Airway epithelial cell (primary cell): ENCODE results near the gene OR2T34. TPM values are rescaled to one million over a fixed set of nuclear protein-coding genes. Genes with fewer than 3 reads are reported as not detected.

Experiments used
- total RNA-seq: library from RNA; depleted of rRNA; stranded (reverse); fragments of >200 nt; gene quantifications from 2 replicates; pipeline ENCODE4 v1.2.3, GENCODE V29; 2015

OR2T34 gene, protein sequence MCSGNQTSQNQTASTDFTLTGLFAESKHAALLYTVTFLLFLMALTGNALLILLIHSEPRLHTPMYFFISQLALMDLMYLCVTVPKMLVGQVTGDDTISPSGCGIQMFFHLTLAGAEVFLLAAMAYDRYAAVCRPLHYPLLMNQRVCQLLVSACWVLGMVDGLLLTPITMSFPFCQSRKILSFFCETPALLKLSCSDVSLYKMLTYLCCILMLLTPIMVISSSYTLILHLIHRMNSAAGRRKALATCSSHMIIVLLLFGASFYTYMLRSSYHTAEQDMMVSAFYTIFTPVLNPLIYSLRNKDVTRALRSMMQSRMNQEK
- total RNA-seq = not detected in 2 replicates

DNA sequence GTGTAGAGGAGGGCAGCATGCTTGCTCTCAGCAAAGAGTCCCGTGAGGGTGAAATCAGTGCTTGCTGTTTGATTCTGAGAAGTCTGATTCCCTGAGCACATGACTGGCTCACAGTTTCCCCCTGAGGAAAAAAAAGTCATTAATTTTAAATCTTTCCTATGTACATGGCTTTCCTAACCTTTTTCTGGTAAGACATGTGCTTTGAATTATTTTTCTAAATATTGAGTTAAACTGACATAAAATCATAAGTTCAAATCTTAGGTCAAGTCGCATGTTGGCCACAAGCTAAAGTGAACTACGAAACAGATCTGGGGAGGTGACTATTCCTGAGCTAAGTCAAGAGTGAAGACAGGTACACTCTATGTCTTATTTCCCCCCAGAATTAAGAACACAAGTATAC lies at the start of gene OR2T34:
Gene OR2T34, minus strand, starts transcription at position 101 of the 400 bp plus-strand sequence. Its CDS starts 0 bp downstream, at position 101.

DNA sequence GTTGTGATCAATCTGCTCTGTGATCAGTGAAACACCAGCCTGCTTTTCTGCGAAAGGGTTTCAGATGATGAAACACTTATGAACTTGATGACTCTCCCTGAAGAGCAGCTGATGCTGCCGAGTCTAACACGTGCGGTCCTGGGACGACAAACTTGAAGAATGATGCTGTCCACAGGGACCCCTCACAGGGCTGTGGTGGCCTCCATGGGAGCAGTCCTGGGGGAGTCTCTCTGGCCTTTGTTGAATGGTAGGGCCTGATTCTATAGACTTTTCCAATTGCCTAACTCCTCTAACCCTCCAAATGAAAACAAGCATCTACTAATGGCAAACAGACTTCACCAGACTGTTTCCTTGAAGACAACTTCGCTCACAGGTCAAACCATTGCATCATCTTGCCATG lies 23.0 kb upstream of the OR2T34 start, which contains the start of gene OR2T10:
Gene OR2T10, minus strand, starts transcription at position 112 of the 400 bp plus-strand sequence. CDS start 3,932 bp downstream, outside the sequence.

DNA sequence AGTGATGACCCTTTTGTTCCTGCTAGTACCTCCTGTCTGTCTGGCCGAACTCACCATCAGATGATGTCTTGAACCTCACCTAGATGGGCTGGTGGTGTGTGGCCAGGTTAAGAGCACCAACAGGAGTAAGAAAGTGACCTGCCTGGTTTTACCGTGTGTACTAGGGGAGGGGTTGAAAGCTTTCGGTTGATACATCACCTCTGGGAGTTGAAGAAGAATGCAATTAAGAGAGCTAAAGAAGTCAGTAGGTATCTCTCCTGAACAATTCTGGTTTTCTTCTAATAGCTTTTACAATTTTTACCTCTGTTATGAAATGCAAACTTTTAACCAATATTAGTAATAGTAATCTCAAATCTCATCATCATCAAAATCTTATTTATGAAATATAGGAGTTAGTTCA lies 11.9 kb downstream of the OR2T34 start, which contains the start of gene OR2T29:
Gene OR2T29, minus strand, starts transcription at position 101 of the 400 bp plus-strand sequence. CDS start 3,281 bp downstream, outside the sequence.

Other genes with a start within 250 kb of the OR2T34 start
- gene OR14C36, start 226.0 kb downstream of the OR2T34 start, total RNA-seq = not detected in 2 replicates
- gene OR2T4, start 213.1 kb downstream of the OR2T34 start, total RNA-seq = not detected in 2 replicates
- gene OR2T6, start 199.0 kb downstream of the OR2T34 start, total RNA-seq = not detected in 2 replicates
- gene OR2T1, start 171.7 kb downstream of the OR2T34 start, total RNA-seq = not detected in 2 replicates
- gene OR2T2, start 129.1 kb downstream of the OR2T34 start, total RNA-seq = not detected in 2 replicates
- gene OR2T3, start 101.4 kb downstream of the OR2T34 start, total RNA-seq = not detected in 2 replicates
- not detected in 2 replicates for gene OR2T5, start 86.2 kb downstream of the OR2T34 start, total RNA-seq
- gene OR2G6, start 66.7 kb downstream of the OR2T34 start, total RNA-seq = not detected in 2 replicates
- not detected in 2 replicates for gene OR2T29, start 12.0 kb downstream of the OR2T34 start, total RNA-seq
- gene OR2T10, start 22.9 kb upstream of the OR2T34 start, total RNA-seq = not detected in 2 replicates
- gene OR2T11, start 60.3 kb upstream of the OR2T34 start, total RNA-seq = not detected in 2 replicates
- not detected in 2 replicates for gene OR2T35, start 70.5 kb upstream of the OR2T34 start, total RNA-seq
- not detected in 2 replicates for gene OR2T27, start 80.8 kb upstream of the OR2T34 start, total RNA-seq
- gene OR14I1, start 128.0 kb upstream of the OR2T34 start, total RNA-seq = not detected in 2 replicates
- gene LYPD8, start 181.0 kb upstream of the OR2T34 start, total RNA-seq = not detected in 2 replicates